ENCODE data around the gene SEBOX.

DNA sequence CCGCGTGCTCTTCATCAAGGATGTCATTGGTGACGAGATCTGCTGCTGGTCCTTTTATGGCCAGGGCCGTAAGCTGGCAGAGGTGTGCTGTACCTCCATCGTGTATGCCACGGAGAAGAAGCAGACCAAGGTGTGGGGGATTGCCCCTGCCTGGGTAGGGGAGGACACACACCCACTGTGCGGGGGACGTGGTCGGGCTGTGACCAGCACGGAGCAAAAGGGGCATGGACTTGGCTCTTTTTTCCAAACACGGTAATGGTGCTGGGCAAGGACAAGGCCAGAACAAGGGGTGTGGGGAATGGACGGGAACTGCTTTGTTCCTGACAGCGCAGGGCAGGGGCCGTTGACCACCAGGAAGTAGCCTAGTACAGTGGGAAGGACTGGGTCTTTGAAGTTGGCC, 22.7 kb downstream of the SEBOX start:
- no peak for TF ChIP-seq CTCF (IDR thresholded peaks at IDR 0.05)
- no peak for TF ChIP-seq EZH2 (IDR thresholded peaks at IDR 0.05; ENCODE audit: borderline replicate concordance, insufficient read depth, low read depth, low read length, poor library complexity, severe bottlenecking)

Data from B cell (primary cell).